NK-92 (cell line): ENCODE results near the gene COBL.
"Not testable (repeated sequence)": the region's sequence is repeated elsewhere in the genome, so short reads cannot be mapped to it uniquely, and the experiment has no call there.

ENCODE experiments used
- DNase-seq: peaks from one replicate; lab custom pipeline; 2025; ENCODE audit not compliant: unreplicated experiment; lab: John Stamatoyannopoulos, UW

Gene COBL

GRCh38 chr7:51210766-51211165 lies 105.8 kb downstream of the COBL start:
- DNase-seq: no peak

GRCh38 chr7:51209426-51209825 lies 107.2 kb downstream of the COBL start:
- DNase-seq: no peak

DNA sequence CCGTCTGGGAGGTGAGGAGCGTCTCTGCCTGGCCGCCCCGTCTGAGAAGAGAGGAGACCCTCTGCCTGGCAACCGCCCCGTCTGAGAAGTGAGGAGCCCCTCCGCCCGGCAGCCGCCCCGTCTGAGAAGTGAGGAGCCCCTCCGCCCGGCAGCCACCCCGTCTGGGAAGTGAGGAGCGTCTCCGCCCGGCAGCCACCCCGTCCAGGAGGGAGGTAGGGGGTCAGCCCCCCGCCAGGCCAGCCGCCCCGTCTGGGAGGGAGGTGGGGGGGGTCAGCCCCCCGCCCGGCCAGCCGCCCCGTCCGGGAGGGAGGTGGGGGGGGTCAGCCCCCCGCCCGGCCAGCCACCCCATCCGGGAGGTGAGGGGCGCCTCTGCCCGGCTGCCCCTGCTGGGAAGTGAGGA lies 108.5 kb downstream of the COBL start:
- DNase-seq: not testable (repeated sequence)

DNA sequence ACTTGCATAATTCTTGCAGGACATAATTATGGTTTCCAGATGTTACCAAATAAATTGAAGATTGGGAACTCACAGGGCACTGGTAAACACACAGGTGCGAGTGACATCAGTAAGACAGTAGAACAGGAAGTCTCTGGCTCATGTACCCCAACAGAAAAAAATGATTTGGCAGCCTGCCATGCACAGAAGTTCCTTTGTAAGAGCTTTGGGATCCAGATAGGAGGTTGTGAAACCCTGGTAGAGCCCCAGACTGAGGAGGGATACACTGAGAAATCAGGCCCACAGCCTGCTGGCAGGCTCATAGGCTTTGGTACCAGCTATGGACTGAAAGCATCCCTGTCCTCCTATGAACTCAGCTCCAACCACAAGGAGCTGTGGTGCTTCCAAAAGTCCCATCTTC lies 118.0 kb downstream of the COBL start:
- DNase-seq: no peak

GRCh38 chr7:51190969-51191368 lies 125.6 kb downstream of the COBL start:
- no peak for DNase-seq

GRCh38 chr7:51189777-51190176 lies 126.8 kb downstream of the COBL start:
- DNase-seq: no peak

DNA sequence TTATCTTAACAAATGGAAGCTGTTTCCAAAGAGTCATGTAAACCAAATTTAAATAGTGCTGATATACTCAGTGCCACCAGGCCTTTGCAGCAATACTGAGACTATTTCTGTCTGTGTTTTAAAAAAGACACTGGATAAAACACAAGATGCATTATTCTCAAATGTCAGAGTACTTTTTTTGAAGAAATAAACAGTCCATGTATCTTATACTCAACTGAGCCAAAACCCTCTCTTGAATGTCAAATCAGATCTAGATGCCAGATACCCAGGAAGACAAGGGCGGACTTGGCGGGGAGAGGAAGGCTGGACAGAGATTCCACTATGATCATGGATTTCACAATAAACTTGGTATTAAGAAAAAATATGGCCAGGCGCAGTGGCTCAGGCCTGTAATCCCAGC lies 127.6 kb downstream of the COBL start:
- no peak for DNase-seq

- no peak for DNase-seq
Measured at GRCh38 chr7:51187941-51188340, 128.7 kb downstream of the COBL start.

DNA sequence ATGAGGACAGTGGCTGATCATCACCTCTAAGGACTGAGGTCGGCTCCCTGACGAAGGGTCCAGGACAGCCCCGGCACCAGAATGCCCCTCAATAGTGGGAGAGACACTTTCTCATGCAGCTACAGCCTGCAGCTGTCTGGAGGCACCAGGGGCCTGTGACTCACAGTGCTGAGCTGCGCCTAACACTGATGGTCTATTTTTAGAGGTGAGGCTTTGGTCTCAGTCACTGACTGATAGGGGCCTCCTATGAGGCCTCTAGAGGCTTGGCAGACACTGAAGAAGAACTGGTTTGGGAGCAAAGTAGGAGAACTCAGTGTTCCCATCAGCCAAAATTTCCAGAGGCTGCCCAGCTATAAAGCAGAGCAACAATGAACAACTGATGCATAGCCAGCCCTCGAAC lies 130.1 kb downstream of the COBL start:
- DNase-seq: no peak

- DNase-seq: no peak
Measured at GRCh38 chr7:51182636-51183166, 133.9 kb downstream of the COBL start.

DNA sequence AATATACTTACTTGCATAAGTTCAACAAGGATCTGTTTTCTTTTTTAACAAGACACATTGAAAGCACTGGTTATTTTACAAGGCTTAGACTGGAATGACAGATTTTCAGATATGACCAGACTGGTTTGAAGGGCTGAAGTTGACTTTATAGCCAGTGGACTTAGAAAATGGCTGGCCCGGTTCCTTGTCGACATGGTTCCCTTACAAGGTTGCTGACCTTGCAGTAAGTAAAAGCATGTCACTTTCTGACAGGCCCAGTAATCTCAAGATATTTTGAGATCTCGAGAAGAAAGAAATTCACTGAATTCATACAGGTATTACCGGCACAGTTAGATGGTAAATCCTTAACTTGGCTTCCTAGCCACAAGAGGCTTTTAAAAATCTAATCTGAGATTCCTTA lies 136.5 kb downstream of the COBL start:
- no peak for DNase-seq

DNA sequence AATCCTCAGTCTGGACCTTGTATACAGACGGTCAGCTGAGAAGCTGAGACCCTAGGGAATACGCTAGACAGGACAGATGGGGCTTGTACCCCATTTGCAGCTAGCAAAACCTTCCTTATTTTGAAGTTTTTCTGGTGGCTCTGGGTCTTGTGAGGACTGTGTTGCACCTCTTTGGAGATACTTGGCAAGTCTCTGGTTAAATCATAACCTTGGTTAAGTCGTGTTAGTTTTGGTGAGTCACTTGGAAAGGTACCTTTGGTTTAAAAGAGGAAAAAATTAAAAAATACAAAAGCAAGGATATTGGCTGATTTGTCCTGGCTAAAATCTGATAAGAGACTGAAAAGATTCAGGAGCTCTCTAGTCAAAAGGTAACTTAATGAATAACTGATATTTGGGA lies 140.6 kb downstream of the COBL start:
- no peak for DNase-seq

- DNase-seq: no peak
Measured at GRCh38 chr7:51175316-51175991, 141.2 kb downstream of the COBL start.

DNA sequence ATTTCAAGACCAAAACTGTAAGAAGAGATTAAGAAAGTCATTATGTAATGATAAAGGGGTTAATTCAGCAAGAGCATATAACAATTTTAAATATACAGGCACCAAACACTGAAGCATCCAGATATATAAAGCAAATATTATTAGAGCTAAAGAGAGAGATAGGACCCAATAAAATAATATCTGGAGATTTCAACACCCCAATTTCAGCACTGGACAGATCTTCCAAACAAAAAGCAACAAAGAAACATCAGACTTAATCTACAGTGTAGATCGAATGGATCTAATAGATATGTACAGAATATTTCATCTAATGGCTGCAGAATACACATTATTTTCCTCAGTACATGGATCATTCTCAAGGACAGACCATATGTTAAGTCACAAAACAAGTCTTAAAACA lies 151.3 kb downstream of the COBL start:
- DNase-seq: no peak

DNA sequence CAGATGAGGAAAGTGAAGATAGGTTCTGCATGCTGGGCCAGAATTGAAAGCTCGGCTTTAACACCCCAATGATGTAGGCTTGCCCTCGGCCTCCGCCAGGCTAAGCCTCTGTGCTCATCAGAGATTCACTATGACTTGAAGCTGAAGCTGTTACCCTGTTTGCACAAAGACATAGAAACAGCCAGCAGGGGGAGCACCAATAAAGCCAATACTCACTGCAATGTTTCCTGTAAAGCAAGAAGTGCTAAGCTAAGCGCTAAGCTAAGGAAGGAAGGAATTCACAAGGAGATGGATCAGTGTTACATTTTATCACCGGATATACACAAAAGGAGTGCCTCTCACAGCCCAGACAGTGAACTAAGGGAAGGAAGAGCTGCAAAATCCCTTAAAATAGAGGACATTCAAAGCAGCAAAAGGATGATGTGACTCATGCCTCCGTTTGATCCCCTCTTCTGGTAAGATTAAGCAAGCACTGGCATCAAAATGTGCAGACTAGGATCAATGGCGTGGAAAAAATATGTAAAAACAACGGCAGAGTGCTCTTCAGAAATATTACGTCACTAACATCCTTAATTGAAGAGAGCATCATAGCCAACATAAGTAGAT lies 153.8 kb downstream of the COBL start:
- no peak for DNase-seq

GRCh38 chr7:51161937-51162336 lies 154.7 kb downstream of the COBL start:
- no peak for DNase-seq

GRCh38 chr7:51160990-51161615 lies 155.5 kb downstream of the COBL start:
- no peak for DNase-seq

- no peak for DNase-seq
Measured at GRCh38 chr7:51160411-51160810, 156.2 kb downstream of the COBL start.

- no peak for DNase-seq
Measured at GRCh38 chr7:51158742-51159445, 157.7 kb downstream of the COBL start.

GRCh38 chr7:51158211-51158610 lies 158.4 kb downstream of the COBL start:
- DNase-seq: no peak

GRCh38 chr7:51154201-51154600 lies 162.4 kb downstream of the COBL start:
- DNase-seq: no peak

- DNase-seq: no peak
Measured at GRCh38 chr7:51152706-51153200, 163.9 kb downstream of the COBL start.
